HG03439 (cell line): Measurements from ENCODE around the gene CLK2.

ENCODE experiments used
- ATAC-seq: cut with Tn5 transposase; IDR thresholded peaks from one replicate; pipeline ENCODE4 v1.9.1; 2021; ENCODE audit warnings: mild to moderate bottlenecking, moderate library complexity; ENCODE audit not compliant: unreplicated experiment

The CLK2 gene

DNA sequence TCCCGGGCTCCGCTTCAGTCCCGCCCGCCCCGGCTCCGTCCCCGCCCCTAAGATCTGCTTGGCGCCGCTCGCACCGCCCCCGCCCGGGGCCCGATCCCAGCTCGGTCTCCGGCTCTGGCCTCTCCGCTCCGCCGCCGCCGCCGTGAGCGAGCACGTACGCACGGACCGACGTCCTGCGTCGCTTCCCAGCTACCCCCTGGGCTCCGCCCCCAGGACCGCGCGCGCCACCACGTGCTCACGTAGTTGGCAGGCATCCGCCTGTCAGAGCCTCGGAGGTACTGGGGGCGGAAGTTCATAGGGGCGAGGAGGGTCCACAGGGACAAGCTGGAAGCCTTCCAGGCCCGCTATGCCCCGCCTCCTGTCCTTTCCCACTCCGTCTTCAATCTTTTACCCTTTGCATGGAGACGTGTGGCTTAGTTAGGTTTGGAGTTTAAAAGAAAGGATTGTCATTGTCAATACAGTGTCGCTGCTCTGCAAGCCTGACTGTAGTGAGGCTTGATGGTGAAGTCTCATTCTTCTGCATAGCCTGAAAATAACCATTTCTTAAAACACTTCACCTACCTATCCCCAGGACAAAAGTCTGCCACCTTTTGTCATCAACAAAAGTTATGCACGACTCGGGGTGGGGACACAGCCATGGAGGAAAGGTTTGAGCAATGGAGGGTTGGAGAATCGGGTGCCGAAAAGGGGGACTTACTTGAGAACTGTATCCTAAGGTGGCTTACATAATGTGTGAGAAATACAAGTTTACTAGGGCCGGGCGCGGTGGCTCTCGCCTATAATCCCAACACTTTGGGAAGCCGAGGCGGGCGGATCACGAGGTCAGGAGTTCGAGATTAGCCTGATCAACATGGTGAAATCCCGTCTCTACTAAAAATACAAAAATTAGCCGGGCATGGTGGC, at the start of gene CLK2:
Gene CLK2, minus strand, starts transcription at position 162 of the 903 bp plus-strand sequence. CDS start 2,527 bp downstream, outside the sequence.
- peak; percentile 81 for ATAC-seq

DNA sequence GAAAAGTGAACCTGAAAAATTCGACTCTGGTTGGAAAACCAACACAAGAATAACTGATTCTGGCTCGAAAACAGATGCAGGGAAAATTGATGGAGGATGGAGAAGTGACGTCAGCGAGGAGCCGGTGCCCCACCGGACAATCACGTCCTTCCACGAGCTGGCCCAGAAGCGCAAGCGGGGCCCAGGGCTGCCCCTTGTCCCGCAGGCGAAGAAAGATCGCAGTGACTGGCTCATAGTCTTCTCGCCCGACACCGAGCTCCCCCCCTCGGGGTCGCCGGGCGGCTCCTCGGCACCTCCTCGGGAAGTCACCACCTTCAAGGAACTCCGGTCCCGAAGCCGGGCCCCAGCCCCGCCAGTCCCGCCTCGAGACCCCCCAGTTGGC, 49.3 kb upstream of the CLK2 start:
- no peak for ATAC-seq

DNA sequence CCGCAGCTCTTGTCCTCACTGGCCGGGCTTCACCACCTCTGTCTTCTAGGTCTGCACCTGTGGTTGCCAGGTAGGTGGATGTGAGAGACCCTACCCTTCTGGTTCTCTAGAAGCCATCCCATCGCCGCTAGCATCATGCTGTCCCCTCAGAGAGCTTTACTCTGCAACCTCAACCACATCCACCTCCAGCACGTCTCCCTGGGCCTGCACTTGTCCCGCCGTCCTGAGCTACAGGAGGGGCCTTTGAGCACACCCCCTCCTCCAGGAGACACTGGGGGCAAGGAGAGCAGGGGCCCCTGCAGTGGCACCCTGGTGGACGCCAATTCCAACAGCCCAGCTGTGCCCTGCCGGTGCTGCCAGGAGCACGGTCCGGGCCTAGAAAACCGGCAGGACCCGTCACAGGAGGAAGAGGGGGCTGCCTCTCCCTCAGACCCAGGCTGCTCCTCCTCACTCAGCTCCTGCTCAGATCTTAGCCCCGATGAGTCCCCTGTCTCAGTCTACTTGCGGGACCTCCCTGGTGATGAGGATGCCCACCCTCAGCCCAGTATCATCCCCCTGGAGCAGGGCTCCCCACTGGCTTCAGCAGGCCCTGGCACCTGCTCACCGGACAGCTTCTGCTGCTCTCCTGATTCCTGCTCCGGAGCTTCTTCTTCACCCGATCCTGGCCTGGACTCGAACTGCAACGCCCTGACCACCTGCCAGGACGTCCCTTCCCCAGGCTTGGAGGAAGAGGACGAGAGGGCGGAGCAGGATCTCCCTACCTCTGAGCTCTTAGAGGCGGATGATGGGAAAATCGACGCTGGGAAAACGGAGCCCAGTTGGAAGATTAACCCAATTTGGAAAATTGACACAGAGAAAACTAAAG, 48.6 kb upstream of the CLK2 start:
- no peak for ATAC-seq

DNA sequence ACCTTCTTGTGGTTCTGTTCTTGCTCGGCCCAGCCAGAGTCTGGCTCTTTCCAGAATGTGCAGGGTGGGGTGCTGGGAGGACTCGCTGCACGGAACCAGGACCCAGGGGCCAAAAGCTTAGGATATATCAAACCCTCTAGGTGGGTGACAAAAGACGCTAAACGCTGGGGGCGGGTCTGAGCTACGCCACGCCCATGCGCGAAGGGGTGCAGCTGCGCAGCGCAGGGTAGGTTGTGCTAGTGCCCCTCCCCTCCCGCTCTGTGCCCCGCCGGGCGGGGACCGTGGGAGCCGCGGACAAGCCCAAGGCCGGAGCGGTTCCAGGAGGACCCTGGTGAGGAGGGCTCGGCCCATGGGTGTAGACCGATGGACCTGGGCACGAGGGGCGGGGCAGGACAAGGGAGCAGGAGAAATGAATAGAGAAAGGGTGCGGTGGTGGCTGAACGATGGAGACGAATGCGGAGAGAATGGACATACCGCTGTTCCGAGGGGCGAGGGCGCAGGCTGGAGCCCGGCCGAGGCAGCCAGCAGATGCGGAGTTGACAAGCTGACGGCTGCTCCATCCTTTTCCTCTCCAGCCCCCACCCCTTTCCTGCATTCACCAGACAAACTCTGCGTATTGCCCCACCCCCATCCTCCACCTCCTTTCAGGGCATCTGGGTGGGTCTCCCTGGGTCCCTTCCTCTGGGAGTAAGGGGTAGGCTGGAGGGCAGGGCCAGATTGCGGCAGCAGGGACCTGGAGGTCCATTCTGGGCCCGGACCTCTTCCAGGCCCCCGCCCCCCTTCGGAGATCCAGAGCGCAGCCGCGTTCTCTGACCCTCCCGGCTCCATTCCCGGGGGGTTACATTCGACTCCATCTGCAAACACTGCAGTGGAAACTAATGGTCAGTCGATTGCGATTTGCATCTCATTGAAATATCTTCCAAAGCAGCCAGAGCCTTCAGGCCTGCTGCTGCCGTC, 47.6 kb upstream of the CLK2 start, which contains the start of gene RUSC1:
Gene RUSC1, plus strand, starts transcription at position 234 of the 957 bp plus-strand sequence. CDS start 880 bp downstream, outside the sequence.
- ATAC-seq: no peak

DNA sequence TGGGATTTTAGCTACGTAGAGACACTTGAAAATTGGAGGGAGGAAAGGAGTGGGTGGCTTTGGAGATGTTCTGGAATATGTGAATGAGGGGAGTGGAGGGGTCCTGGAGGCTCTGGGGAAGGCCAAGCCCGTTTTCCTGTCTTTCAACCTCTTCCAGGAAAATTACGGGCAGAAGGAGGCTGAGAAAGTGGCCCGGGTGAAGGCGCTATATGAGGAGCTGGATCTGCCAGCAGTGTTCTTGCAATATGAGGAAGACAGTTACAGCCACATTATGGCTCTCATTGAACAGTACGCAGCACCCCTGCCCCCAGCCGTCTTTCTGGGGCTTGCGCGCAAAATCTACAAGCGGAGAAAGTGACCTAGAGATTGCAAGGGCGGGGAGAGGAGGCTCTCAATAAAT, 46.9 kb upstream of the CLK2 start:
- ATAC-seq: no peak

DNA sequence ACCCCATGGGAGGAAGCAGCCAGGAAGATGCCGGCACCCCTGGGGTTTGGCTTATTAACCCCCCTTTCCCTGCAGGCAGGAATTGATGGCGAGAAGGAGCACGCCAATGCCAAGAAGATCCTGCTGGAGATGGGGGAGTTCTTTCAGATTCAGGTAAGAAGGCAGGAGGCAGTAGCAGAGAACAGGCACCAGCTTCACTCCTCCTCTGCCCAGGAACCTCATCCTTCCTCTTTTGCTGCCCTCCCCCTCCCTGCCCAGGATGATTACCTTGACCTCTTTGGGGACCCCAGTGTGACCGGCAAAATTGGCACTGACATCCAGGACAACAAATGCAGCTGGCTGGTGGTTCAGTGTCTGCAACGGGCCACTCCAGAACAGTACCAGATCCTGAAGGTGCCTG, 46.2 kb upstream of the CLK2 start:
- ATAC-seq: no peak

DNA sequence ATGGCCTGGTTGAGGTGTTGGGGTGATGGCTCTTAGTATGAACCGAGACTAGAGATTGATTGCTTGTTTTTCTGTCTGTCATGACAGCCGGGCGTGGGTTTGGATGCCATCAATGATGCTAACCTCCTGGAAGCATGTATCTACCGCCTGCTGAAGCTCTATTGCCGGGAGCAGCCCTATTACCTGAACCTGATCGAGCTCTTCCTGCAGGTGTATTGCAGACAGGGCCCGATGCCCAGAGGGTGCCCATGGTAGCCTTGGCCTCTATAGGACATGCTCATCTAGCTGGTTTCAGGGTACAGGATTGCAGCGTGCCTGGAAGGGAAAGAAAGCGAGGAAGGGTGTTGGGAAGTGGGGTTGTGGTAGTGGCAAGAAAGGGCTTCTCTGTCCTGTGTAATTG, 44.8 kb upstream of the CLK2 start:
- ATAC-seq: no peak

DNA sequence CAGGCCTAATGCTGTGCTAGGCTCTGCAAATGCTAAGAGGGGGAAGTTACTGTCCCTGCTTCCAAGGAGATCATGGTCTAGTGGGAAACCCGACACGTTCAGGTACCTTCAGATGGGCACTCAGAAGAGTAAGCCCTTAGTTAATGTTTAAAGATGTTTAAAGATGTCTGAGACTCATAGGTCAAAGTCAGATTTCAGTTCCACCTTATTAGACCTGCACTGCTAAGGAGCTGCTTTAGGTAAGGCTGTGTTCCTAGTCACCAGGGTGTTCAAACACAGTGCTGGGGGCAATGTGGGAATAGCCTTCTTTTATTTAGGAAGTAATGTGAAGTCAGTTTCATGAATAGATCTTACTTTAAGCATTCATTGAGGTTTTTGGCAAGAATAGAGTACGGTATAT, 43.6 kb upstream of the CLK2 start:
- no peak for ATAC-seq

DNA sequence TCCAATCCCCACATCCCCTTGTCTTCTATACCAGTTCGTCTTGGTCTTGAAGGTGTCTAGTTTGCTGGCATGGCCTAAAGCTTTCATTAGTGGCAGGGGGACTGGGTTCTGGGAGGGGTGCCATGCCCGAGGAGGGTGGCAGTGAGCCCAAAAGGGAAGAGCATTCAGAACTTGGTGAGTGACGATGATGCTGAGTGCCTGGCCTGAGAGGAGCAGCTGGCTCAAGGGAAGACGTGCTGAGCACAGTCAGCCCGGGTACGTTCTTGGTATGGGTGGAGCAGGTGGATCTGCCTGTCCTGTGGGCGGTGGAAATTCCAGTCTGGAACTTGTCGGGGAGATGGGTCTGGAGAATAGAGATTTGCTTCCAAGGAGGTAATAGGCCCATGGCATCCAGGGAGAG, 40.0 kb upstream of the CLK2 start:
- ATAC-seq: no peak

DNA sequence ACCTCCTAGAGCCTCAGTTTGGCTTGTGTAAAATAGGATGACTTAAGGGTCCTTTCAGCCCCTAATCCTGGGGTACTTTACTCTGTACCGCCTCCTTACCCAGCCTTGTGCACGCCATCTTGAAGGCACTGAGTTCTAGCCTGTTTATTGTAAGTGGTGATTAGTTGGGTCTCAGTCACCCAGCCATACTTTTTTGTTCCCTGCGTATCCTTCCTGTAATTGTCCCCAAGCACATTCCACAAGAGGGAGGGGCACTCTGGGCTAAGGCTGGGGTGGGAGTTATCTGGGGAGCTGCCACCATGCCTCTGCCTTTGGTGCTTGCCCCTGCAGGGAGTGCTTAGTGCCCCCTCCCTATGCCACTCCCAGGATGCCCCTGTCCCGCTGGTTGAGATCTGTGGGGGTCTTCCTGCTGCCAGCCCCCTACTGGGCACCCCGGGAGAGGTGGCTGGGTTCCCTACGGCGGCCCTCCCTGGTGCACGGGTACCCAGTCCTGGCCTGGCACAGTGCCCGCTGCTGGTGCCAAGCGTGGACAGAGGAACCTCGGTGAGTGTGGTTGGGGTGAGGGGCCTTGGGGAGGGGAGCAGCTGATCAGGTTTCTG, 36.2 kb upstream of the CLK2 start:
- ATAC-seq: no peak

DNA sequence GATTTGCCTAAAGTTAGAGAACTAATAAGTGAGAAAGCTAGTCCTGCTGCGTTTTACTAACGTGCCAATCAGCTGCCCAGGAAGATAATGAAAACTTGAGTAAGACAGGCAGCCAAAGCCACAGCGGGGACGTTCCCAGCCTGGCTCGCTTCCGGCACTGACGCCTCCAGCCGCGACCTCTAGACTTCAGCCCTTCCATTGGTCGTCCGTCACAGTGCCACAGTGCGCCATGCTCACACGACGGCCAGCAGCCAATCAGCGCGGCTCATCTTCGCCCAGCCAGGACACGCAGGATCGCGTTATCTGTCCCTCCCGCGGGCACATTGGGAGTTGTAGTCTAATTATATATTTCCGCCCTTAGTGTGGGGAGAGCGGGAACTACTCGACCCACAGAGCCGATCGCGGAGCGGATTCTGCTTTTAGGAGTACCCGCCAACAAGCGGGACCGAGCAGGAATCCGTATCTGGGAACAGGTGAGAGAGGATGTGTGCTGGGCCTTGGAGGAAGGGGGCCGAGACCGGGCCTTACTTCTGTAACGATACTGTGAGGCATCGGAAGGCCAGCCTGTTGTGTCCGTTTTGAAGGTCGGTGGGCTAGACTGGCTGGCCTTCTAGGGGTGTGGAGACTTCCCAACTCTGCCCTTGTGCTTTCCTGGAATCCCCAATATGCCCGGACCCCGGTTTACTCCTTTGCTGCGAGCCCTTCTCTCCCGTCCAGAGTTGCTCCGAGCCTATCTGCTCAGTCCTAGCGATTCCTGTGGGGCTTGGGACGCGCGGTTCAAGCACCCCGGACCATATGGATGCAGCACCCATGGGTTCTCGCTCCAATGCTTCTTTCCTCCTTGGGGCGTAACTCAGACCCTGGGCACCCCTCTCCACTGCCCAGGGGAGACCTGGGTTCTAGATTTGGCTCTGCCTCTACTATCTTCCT, 35.5 kb upstream of the CLK2 start, which contains the start of gene FDPS:
Gene FDPS, plus strand, starts transcription at position 374 of the 930 bp plus-strand sequence. CDS start 924 bp downstream, outside the sequence.
- peak; percentile 92 for ATAC-seq

DNA sequence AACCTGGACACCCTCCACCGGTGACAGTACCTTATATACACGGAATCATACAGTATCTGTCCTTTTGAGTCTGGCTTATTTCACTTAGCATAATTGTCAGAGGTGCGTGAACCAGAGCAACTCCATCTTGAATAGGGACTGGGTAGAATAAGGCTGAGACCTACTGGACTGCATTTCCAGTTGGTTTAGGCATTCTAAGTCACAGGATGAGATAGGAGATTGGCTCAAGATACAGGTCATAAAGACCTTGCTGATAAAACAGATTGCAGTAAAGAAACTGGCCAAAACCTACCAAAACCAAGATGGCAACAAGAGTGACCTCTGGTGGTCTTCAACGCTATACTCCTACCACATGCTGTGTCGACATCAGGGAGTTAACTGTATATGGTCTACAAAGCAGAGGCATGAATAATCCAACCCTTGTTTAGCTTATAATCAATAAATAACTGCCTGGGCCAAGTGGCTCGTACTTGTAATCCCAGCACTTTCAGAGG, 34.0 kb upstream of the CLK2 start:
- ATAC-seq: no peak

DNA sequence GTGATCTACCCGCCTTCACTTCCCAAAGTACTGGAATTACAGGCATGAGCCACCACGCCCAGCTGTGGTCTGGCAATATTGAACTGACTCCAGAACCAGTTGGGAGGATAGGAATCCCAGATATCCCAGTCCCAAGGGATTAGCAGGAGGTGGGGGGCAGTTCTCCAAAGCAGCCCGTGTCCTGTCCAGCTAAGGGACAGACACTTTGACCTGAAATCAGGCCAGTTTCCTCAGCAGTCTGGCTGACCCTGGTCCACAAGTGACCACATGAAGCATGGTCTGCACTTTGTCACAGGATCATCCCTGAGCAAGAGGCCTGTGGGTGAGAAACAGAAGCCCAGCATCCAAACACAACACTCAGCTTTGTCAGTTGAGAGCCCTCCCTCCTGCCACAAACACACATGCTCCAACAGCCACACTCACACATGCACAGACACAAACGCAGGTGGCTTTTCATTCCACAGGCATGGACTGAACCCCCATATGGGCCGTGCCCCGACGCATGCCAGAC, 32.6 kb upstream of the CLK2 start:
- ATAC-seq: no peak

DNA sequence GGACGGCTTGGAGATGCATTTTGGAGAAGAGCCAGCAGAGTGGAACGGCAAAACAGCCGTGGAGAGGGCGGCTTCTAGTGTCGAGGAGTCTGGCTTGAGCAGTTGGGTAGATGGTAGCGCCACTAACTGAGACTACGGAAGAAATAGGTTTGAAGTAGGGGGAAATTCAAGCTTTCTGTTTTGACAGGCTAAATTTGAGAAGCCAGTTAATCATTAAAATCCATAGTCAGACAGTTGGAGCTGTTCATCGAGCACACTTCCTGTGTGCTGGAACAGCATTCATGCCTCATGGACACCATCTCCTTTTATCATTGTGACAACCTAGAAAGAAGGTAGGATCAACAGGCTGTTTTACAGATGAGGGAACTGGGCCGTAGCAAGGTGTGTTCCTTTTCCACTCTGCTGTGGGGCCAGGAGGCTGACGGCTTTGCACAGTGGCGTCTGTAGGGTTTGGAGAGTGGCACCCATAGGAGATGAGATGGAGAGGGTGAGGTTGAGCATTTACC, 31.3 kb upstream of the CLK2 start:
- ATAC-seq: no peak

DNA sequence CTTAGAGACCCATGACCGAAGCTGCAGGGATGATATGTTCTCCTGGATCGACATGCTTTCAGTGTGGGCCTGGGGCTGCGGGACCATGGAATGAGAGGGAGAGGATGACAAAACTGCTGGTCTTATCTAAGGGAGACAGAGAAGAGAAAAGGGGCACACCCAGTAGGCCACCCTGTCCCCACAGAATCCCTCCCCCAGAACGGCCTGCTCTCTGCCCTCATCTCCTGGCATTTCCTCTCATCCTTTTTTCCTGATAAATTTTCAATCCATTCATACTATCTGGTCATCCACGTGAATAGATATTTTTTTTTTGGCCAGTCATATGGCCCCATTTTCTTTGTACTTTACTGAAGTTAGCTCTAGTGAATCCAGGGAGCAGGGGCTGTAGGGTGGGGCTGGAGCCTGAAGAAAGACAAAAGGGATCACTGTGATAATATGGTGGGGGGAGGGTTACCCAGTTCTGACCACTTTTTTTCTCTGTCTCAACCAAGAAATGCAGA, 28.1 kb upstream of the CLK2 start, which contains the start of gene PKLR:
Gene PKLR, minus strand, starts transcription at position 97 of the 500 bp plus-strand sequence. Its CDS starts 43 bp downstream, at position 54.
- ATAC-seq: no peak

DNA sequence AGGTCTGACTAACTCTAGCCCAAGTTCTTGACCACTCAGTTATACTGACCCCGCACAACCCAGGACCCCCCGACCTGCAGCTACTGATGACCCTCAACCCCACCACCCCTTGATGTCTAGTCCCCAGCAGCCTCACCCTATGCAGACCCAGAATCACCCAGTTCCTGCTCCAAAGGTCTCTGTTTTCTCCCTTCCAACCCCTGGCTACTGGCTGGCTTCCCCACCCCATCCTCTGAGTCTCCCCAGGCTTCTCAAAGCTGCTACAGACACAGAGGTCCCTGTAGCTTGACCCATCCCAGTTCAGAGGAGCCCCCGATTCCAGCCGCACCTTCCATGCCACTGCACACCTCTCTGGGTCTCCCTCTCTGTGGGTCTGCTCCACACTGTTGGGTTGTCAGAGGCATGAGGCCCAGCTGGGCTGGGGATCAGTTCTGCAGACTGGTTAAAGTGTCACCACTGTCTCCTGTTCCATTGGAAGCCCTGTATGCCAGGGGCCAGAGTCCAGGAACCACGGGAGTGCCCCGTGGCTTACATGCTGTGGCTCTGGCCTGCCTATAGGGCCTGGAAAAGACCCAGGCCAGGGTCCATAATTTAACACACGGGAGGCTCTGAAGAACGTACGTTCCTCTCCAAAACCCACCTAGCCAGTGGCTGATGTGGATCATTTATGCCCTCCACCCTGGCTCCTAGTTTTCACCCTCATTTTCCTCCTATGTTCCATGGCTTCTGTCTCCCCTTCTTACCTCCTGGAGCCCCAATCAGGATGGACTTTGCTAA, 27.4 kb upstream of the CLK2 start:
- ATAC-seq: no peak

DNA sequence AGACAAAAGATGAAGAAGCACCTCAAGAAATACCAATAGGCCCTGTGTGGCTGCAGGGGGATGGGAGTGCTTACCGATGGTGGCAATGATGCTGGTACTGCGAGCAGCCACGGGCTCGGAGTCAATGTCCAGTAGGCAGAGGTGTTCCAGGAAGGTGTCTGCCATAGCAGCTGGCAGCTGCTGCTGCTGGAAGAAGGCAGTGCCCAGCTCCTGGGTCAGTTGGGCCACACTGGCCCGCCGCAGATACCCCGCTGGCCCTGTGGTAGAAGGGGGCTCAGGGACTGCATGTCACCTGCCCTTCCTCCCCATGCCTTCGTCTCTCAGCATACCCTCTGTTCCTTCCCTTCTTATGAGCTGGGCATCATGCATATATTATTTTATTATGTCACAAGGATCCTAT, 26.7 kb upstream of the CLK2 start:
- no peak for ATAC-seq
